Neutrophil (primary cell): Measurements from ENCODE around the gene KIAA1958.

Experiments
- H3K27ac ChIP-seq: fragments of 200-600 bp; sonication (generic); 2 replicates; pipeline ENCODE4 v1.5.1; 2016; ENCODE audit warnings: mild to moderate bottlenecking, moderate library complexity
- H3K27me3 ChIP-seq: fragments of 200-600 bp; sonication (generic); 2 replicates; pipeline ENCODE4 v1.6.0; 2016; ENCODE audit warnings: mild to moderate bottlenecking
- H3K36me3 ChIP-seq: fragments of 200-600 bp; sonication (generic); 2 replicates; pipeline ENCODE4 v1.5.1; 2017
- H3K4me1 ChIP-seq, 2 experiments: fragments of 200-600 bp in 1 of 2; sonication (generic) in 1 of 2; 1 replicate in 1 of 2; 2 replicates in 1 of 2; pipeline versions ENCODE4 v1.5.1 to v1.6.1; 2013 to 2016; ENCODE audit warnings: low read depth in 1 of 2, low read length in 1 of 2, mild to moderate bottlenecking in 1 of 2, moderate library complexity in 1 of 2; ENCODE audit not compliant: control insufficient read depth in 1 of 2, insufficient read depth in 1 of 2
- H3K4me3 ChIP-seq, 2 experiments: fragments of 200-600 bp in 1 of 2; sonication (generic) in 1 of 2; 1 replicate in 1 of 2; 2 replicates in 1 of 2; pipeline ENCODE4 v1.5.1; 2013 to 2016; ENCODE audit warnings: low read depth in 1 of 2, low read length in 1 of 2, mild to moderate bottlenecking in 1 of 2, moderate library complexity in 1 of 2
- H3K9me3 ChIP-seq: fragments of 200-600 bp; sonication (generic); 2 replicates; pipeline ENCODE4 v1.5.1; 2016
- CTCF ChIP-seq: fragments of 200-600 bp; sonication (generic); IDR thresholded peaks from 2 replicates; pipeline ENCODE4 v1.5.1; 2016; ENCODE audit warnings: antibody characterized with exemption

KIAA1958 gene

DNA sequence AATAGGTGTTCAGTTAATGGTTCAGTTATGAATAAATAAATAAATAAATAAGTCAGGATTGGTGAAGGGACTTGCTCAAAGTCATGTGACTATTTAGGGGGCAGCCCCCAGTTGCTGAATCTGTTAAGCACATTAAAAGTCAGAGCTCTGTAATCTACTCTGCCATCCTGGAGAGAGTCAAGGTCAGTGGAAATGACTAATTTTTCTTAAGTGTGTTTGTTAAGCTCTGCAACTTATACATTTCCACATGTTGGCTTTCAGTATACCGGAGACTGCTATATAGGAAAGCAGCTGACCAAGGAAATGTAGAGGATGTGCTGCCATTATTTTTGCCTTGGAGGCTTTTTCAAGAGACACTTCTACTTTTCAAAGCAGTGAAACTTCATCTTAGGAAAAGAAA lies 57.9 kb downstream of the KIAA1958 start:
- Histone ChIP-seq H3K9me3 (no peaks in the 10 kb centered on the region), H3K4me1 (peaks cover 14 to 19% of the 10 kb centered on the region in 2 experiments), H3K27ac (no peak overlapping the region), H3K36me3 (no peaks in the 10 kb centered on the region), H3K4me3 (no peak overlapping the region), H3K27me3 (no peaks in the 10 kb centered on the region)
- TF ChIP-seq CTCF, result no peak

DNA sequence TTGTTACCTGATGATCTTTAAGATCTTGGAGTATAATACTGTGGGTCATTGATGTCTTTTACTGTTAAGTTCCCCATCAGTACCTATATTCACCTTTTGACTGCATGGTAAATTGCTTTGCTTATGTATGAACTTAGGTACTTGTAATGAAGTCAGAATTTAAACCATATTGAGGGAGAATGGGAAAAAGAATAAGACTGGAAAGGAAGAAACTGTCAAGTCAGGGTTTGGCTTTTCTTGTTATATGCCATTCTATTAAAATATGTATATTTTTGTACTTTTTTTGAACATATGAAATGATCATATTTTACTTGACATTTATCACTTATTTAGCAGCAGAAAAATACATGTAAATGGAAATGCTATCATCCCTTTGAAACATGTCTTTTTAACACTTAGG lies 58.6 kb downstream of the KIAA1958 start:
- no peaks in the 10 kb centered on the region for H3K9me3 ChIP-seq
- TF ChIP-seq CTCF, result no peak

GRCh38 chr9:112546149-112547012 lies 59.8 kb downstream of the KIAA1958 start:
- Histone ChIP-seq H3K9me3 (no peaks in the 10 kb centered on the region), H3K36me3 (no peaks in the 10 kb centered on the region), H3K4me1 (peaks cover 14 to 22% of the 10 kb centered on the region in 2 experiments), H3K27ac (peak overlapping the region; percentile 56), H3K27me3 (no peaks in the 10 kb centered on the region), H3K4me3 (no peak overlapping the region)
- TF ChIP-seq CTCF, result no peak

More for the DNA sequence above, 58.6 kb downstream of the KIAA1958 start:
- H3K27ac ChIP-seq, result no peak overlapping the region
- no peaks in the 10 kb centered on the region for H3K27me3 ChIP-seq
- peaks cover 14 to 22% of the 10 kb centered on the region in 2 experiments for H3K4me1 ChIP-seq
- H3K36me3 ChIP-seq, result no peaks in the 10 kb centered on the region
- H3K4me3 ChIP-seq, result no peak overlapping the region

GRCh38 chr9:112548051-112548440 lies 61.4 kb downstream of the KIAA1958 start:
- no peaks in the 10 kb centered on the region for H3K36me3 ChIP-seq
- H3K27ac ChIP-seq, result no peak overlapping the region
- peaks cover 14 to 22% of the 10 kb centered on the region in 2 experiments for H3K4me1 ChIP-seq
- no peaks in the 10 kb centered on the region for H3K9me3 ChIP-seq
- no peak overlapping the region for H3K4me3 ChIP-seq
- no peak for TF ChIP-seq CTCF
- H3K27me3 ChIP-seq, result no peaks in the 10 kb centered on the region

DNA sequence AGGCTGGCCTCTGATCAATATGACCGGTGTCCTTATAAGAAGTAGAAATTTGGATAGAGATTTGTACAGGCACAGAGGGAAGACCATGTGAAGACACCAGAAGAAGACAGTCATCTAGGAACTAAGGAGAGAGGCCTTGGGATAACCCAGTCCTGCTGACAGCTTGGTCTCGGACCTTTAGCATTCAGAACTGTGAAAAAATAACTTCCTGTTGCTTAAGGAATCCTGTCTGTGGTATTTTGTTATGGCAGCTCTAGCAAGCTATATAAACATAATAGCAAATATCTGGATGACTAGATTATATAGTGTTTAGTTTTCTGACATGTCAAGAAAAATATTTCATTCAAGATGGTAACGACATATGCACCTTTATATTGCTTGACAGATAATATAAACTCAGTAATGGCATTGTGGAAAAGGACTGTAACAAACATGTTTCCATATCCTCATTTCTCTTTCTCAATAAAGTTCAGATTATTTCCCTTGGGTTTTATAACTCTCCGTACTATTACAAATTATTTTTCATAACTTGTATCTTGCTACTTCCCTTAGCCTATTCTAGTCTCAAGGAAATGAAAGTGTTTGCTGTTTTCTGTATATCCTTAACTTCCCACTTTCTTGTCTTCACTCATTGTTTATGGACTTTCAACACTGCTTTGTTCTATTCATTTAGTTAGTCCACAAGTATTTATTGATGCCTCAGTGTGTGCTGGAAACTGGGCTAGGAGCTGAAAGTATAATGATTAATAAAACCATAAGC lies 62.4 kb downstream of the KIAA1958 start:
- Histone ChIP-seq H3K36me3 (no peaks in the 10 kb centered on the region), H3K4me3 (no peak overlapping the region), H3K4me1 (peaks cover 14 to 22% of the 10 kb centered on the region in 2 experiments), H3K27me3 (no peaks in the 10 kb centered on the region), H3K9me3 (no peaks in the 10 kb centered on the region), H3K27ac (no peak overlapping the region)
- no peak for TF ChIP-seq CTCF
